ENCODE data around the gene TCHHL1.

The TCHHL1 gene

GRCh38 chr1:152089014-152089674, at the start of gene TCHHL1:
Gene TCHHL1 (minus strand): TSS chr1:152089064. CDS start chr1:152088143, 921 bp downstream.
- DNase-seq, result no peak

DNA sequence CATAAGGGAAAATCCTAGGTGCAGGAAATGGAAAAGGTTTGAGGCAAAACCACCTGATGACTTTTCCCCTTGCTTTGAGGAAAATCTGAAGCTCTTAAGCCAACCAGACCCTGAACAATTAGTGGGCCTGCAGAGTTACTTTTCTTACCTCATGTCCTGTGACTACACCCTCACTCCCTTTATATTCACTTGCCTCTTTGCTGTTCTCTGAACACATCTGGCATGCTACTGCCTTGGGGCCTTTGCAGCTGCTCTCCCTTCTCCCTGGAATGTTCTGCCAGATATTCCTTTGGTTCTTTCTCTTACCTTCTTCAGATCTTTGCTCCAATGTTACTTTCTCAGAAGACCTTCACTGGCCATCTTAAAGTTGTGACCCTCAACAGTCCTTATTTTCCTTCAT, 48.4 kb upstream of the TCHHL1 start:
- no peak for DNase-seq

DNA sequence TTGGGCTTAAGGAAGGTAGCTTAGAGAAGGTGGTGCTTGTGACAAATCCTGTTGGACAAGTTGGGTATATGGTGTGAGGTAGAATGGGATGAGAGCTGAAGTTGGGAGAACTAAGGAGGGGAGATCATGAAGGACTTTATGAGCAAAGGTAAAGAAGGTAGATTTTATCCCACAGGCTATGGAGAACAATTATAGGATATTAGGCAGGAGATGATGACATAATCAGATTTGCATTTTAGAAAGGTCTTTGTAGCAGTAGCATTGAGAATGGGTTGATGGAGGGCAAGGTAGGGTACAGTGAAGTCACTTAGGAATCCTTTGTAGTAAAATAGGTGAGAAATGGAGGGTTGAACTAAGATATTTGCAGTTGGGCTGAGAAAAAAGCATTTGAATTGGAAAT, 41.3 kb upstream of the TCHHL1 start:
- no peak for DNase-seq

DNA sequence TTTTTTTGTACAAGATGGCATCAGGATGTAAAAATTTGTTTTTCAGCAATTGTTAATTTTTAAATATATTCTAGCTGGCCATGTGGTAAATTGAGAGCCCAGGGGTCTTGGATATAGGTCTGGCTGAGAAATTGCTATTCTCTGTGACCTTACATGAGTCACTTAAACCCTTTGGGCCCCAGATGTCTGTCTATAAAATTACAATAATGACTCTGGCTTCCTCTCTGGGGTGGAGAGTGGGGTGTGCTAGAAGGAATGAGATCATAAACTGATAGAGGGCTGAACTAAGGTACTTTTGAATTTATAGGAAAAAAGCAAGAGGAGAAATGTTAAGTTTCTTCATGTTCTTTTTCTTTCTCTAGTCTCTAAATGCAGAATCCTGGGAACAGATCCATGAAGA, 38.8 kb upstream of the TCHHL1 start:
- DNase-seq, result peak in 1 of 3 donors; percentile 18

DNA sequence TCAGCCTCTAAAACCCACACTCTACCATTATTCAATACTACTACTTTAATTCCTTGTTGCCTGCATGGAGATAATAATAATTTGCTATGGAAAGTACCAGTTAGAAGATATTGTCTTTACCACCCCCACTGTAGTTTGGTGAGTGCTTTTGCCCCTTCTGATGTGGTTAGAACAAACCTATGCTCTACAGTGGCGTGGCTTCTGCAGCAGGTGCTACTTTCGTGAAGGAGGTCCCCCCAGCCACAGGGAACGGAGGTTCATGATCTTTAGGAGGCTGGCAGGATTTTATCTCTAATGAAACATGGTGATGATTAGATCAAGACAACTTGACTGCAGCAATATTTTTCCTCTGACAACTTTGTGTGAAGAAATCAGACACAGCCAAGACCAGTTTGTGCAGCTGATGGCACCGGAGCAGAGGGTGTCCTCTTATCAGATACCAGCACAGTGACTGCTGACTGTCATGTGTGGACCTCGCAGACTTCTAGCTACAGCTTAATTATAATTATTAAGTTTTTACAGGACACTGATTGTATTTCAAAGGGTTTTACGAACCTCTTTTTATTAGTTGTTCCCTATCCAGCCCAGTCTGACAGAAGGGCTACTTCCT, 37.1 kb upstream of the TCHHL1 start:
- no peak for DNase-seq

GRCh38 chr1:152118915-152119314, 30.1 kb upstream of the TCHHL1 start:
- DNase-seq, result peak in 2 of 3 donors; percentile 21 to 41

- DNase-seq, result no peak
These were observed 26.5 kb upstream of the TCHHL1 start, which contains the start of gene TCHH for GRCh38 chr1:152115344-152115743. Gene TCHH (minus strand): TSS chr1:152115444. CDS start chr1:152114080, 1,364 bp downstream.

DNA sequence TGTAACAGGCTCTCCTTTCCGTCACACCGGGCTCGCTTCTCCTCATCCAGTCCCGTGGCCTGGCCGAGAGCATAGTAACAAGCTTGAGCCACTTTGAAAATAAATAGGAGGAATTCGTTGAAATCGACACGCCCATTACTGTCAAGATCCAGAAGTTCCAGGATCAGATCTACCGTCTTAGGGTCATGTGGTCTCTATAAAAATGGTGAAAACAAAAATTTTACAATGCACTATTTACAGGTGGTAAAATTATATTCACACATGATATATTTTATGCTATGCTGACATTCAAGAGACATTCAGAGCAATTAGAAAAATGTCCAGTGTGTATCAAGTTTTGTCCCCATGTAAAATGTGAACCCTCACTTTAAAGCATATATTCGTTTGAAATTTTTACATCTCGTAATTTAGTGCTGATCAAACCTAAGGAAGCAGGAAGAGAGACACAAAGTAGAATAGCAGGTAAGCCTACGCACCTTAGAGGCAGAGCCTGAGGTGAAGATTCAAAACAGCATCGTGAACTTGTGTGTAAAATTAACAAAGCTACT, 24.1 kb upstream of the TCHHL1 start:
- peak in 1 of 3 donors; percentile 16 for DNase-seq

DNA sequence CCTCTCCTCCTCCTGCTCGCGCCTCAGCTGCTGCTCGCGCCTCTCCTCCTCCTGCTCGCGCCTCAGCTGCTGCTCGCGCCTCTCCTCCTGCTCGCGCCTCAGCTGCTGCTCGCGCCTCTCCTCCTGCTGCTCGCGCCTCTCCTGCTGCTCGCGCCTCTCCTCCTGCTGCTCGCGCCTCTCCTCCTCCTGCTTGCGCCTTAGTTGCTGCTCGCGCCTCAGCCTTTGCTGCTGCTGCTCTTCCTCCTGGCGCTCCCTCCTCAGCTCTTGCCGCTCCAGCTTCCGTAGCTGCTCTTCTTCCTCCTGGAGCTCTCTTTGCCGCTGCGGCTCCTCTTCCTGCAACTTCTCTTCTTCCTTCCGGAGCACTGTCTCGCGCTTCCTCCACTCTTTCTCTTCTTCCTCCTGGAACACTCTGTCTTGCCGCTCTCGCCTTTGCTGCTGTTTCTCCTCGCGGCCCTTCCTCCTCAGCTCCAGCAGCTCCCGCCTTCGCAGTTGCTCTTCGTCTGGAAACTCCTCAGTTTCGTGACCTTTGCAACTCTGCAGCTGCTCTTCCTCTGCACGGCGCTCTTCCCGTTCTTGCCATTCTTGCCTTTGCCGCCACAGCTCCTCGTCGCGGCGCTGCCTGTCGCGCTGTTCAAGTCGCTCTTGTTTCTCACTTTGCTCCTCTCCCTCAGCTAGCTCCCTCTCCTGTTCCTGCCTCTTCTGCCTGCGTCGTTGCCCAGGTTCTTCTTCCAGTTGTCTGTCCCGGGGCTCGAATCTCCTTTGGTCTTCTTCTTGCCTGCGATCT, 23.4 kb upstream of the TCHHL1 start:
- DNase-seq, result peak; percentile 84 to 85 (median 85)

DNA sequence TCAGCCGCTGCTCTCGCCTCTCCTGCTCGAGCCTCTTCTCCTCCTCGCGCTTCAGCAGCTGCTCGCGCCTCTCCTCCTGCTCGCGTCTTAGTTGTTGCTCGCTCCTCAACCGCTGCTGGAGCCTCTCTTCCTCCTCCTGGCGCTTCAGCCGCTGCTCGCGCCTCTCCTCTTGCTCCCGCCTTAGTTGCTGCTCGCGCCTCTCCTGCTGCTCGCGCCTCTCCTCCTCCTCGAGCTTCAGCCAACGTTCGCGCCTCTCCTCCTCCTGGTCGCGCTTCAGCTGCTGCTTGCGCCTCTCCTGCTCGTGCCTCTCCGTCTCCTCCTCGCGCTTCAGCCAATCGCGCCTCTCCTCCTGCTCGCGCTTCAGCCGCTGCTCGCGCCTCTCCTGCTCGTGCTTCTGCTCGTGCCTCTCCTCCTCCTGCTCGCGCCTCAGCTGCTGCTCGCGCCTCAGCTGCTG, 22.7 kb upstream of the TCHHL1 start:
- peak in 1 of 3 donors; percentile 38 for DNase-seq

- peak; percentile 31 to 53 (median 34) for DNase-seq
These were observed 22.1 kb upstream of the TCHHL1 start for GRCh38 chr1:152110860-152111514.

DNA sequence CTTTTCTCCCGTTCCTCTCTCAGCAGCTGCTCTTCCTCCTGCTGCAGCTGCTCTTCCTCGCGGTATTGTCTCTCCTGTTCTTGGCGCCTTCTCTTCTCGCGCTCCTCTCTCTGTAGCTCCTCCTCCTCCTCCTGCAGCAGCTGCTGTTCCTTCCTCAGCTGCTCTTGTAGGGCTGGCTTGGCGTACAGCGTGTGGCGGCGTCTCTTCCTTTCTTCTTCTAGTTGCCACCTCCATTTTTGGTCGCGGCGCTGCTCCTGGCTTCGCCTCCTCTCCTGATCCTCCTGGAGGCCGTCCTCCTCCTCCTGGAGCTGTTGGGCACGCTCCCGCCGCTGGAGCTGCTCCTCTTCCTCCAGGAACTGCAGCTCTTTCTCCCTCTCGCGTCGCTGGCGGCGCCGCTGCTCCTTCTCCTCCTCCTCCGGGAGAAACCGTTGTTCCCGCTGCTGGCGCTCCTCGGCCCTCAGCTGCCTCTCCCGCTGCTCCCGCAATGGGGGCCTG, 21.5 kb upstream of the TCHHL1 start:
- DNase-seq, result peak in 2 of 3 donors; percentile 19 to 30

- peak in 1 of 3 donors; percentile 4 for DNase-seq
These were observed 21.1 kb upstream of the TCHHL1 start for GRCh38 chr1:152109998-152110294.

DNA sequence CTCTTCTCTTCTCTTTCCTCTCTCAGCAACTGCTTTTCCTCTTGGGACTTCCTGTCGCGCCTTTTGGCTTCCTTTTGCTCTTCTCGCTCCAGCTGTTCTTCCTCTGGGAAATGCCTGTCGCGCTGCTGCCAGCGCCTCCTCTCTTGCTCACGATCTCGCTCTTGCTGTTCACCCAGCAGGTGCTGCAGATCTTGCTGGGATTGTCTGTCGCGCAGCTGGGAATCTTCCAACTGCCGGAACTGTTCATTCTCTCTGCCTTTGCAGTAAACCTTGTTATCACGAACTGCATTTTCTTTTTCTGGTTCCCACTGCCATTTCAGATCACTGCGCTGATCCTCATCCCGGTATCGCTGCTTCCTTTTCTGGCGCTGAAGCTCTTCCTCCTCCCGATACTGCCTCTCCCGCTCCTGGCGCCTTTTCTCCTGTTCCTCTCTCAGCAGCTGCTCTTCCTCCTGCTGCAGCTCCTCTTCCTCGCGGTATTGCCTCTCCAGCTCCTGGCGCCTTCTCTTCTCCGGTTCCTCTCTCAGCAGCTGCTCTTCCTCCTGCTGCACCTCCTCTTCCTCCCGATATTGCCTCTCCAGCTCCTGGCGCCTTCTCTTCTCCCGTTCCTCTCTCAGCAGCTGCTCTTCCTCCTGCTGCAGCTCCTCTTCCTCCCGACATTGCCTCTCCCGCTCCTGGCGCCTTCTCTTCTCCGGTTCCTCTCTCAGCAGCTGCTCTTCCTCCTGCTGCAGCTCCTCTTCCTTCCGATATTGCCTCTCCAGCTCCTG, 20.6 kb upstream of the TCHHL1 start:
- DNase-seq, result no peak

DNA sequence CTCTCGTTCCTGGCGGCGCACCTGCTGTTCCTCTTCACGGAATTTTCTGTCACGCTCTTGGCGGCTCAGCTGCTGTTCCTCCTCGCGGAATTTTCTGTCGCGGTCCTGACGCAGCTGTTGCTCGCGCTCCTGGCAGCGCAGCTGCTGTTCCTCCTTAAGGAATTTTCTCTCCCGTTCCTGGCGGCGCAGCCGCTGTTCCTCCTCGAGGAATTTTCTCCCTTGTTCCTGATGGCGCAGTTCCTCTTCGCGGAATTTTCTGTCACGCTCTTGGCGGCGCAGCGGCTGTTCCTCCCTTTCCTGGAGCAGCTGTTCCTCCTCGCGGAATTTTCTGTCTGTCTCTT, 20.0 kb upstream of the TCHHL1 start:
- DNase-seq, result no peak

- peak; percentile 72 to 80 (median 77) for DNase-seq
These were observed 19.4 kb upstream of the TCHHL1 start for GRCh38 chr1:152107984-152108881.

DNA sequence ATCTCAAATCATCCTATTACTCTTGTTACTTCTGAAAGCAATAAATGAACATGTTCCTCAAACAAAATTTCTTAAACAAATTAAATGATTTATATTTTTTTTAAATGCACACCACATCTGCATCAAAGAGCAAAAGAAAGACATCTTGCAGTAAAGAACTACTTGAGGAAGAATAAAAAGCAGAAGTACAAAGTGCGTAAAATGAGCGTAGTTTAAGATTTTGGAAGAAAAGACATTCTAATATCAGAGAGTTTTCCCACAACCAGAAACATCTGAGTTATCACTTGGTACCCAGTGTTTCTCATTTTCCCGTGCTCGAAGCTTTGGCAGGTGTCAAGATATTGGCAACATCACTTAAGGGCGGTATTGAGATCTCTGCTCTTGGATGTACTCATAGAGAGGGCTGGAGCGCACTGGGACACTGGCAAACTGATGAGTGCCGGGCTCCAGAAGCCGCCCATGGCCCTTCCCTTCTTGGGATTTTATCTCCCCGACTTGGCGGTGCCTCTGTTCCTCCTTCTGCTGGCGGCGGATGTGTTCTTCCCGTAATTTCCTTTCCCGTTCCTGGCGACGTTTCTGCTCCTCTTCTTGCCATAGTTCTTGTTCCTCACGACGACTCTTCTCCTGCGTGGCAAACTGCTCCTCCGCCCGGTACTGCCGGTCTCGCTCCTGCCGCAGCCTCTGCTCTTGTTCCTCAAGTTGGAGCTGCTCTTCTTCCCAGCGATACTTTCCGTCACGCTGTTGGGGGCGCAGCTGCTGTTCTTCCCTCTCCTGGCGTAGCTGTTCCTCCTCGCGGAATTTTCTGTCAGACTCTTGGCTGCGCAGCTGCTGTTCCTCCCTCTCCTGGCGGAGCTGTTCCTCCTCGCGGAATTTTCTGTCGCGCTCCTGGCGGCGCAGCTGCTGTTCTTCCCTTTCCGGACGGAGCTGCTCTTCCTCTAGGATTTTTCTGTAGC, 18.4 kb upstream of the TCHHL1 start:
- peak in 2 of 3 donors; percentile 34 to 38 for DNase-seq

GRCh38 chr1:152104854-152105253, 16.0 kb upstream of the TCHHL1 start:
- DNase-seq, result no peak

DNA sequence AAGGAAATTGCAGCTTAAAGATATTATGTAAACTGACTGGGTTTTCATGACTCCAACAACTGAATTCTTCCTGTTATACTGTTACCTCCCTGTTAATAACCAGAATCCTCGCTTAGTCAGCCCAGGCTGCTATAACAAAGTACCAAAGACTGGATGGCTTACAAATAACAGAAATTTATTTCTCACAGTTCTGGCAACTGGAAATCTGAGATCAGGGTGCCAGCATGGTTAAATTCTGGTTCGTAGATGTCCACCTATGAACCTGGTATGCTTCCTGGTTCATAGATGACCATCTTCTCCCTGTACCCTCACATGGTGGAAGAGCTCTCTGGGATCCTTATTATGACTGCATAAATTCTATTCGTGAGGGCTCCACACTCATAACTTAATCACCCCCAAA, 8.1 kb upstream of the TCHHL1 start:
- DNase-seq, result no peak

GRCh38 chr1:152086760-152087159, 2.1 kb downstream of the TCHHL1 start:
- no peak for DNase-seq

Measured in suppressor macrophage treated with lipopolysaccharide for 1 hour (primary cell).